Brain microvascular endothelial cell (primary cell): ENCODE data around the gene DIS3L2.
A peak's percentile ranks its signal among the peaks of the same experiment; 100 is the strongest.

ENCODE experiments used
- DNase-seq: peaks from one replicate; pipeline ENCODE4 v3.0.0-alpha.2; 2020
- H3K27ac ChIP-seq: fragments of 250-450 bp; sonication (Bioruptor Pico); 2 replicates; pipeline ENCODE4 v1.5.1; 2020; ENCODE audit warnings: mild to moderate bottlenecking, moderate library complexity
- H3K27me3 ChIP-seq: fragments of 250-450 bp; sonication (Bioruptor Pico); replicated peaks from 2 replicates; pipeline ENCODE4 v1.5.1; 2020; ENCODE audit warnings: mild to moderate bottlenecking
- H3K36me3 ChIP-seq: fragments of 250-450 bp; sonication (Bioruptor Pico); replicated peaks from 2 replicates; pipeline ENCODE4 v1.5.1; 2020; ENCODE audit warnings: mild to moderate bottlenecking
- H3K4me3 ChIP-seq: 2 replicates; pipeline ENCODE4 v1.5.1; 2011; ENCODE audit warnings: low read depth, mild to moderate bottlenecking, control low read depth, low read length, moderate library complexity
- CTCF ChIP-seq: IDR thresholded peaks from 2 replicates; pipeline ENCODE4 v1.5.1; 2011; ENCODE audit warnings: low read depth, mild to moderate bottlenecking, moderate library complexity, low read length, control low read depth, inconsistent platforms; ENCODE audit errors: missing control alignments
- in situ Hi-C: cut with HindIII; loops from 2 replicates; pipeline ENCODE4 v1.10.0; 2017; ENCODE audit warnings: low sequenced_read_pairs, low pct_ligation_motif_present

The DIS3L2 gene

DNA sequence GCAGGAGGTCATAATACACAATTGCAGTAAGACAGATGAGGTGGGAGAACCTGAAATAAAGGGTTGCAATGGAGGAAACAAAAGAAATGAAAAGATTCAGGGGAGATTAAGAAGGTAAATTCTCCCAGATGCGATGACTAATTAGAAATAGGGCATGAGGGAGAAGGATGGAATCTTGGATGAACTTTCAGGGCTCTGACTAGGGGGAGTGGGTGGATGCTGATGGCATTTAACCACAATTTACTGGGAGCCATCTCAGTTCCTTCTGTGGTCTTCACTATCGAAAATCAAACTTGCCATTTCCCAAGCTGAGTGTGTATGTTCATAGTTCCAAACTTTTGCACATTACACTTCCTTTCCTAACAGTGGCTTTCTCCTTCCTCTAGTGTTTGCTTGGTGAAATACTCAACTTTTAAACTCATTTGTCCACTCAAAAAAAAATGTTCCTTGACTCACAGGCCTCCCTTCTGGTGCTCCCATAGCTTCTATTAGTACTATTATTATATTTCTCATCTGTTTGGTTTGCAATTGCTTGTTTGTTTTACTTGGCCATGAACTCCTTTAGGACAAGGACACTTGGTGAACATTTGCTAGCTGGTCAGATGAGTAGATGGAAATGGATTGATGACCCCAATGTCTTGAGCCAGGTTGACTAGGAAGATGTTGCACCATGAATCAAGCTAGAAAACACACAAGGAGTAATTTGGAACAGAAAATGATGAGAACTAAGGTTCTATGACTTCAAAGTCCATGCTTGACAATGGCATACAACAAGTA lies 178.5 kb downstream of the DIS3L2 start:
- Histone ChIP-seq H3K27me3 (no peaks in the 10 kb centered on the region), H3K27ac (no peak overlapping the region), H3K36me3 (no peaks in the 10 kb centered on the region), H3K4me3 (no peak overlapping the region)
- in situ Hi-C loops = no loop called here
- no peak for DNase-seq
- no peak for TF ChIP-seq CTCF

GRCh38 chr2:232141591-232141990 lies 180.1 kb downstream of the DIS3L2 start:
- Histone ChIP-seq H3K36me3 (no peaks in the 10 kb centered on the region), H3K27me3 (no peaks in the 10 kb centered on the region), H3K27ac (no peak overlapping the region), H3K4me3 (no peak overlapping the region)
- in situ Hi-C loops = no loop called here
- no peak for TF ChIP-seq CTCF
- DNase-seq = no peak

DNA sequence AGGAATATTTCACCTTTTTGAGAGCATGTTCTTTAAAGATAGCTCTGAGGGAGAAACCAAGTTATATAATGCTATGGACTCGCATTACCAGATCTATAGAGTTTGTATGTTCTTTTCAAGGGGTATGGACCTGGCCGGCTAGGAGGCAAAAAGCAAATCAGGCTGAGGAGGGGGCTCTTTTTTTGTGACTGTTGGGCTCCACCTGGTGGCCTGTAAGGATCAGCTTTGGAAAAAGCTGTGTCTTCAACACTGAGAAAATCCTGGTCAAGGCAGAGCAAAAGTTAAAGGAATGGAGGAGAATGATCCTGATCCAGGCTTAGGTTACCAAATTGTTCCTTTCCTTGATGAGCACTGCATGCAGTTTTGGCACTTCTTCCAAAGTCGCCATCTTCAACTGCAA lies 180.5 kb downstream of the DIS3L2 start:
- no peaks in the 10 kb centered on the region for H3K36me3 ChIP-seq
- H3K4me3 ChIP-seq = no peak overlapping the region
- peak; percentile 84 for TF ChIP-seq CTCF
- in situ Hi-C loops = no loop called here
- no peaks in the 10 kb centered on the region for H3K27me3 ChIP-seq
- H3K27ac ChIP-seq = no peak overlapping the region
- DNase-seq = peak; percentile 27

DNA sequence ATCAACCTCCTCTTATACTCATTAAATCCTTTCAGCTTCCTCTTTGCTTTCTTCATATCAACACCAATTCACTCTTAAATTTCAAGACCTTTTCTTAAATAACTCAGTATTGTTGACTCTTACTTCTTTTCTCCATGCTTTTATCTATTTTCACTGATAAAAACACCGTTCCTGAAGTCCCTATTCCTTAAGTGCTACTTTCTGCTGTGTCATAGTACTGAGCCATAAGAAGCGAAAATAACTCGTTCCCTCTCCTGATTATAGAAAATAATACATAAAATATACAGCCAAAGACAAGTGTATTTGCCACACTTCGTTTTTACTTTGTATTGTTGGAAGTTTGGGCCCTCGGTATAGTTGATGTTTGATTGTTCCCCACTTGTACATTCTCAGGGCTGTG lies 181.0 kb downstream of the DIS3L2 start:
- in situ Hi-C loops = no loop called here
- TF ChIP-seq CTCF = no peak
- DNase-seq = no peak

DNA sequence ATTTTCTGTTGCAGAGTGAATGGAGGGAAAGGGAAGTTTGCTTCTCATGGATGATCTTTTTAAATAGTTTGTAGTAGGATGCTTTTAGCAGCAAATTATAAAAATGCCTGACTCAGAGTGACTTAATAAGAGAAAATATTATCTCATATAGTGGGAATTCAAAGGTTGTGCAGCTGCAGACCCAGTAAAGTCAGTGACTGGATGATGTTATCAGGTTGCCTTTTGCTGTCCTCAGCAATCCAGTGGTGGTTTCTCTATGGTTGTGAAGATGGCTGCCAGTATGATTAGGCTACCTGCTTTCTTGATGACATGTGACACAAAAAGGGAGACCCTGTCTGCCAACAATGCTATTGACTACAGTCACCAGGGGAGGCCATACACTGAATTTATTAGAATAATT lies 184.8 kb downstream of the DIS3L2 start:
- no peak for TF ChIP-seq CTCF
- Histone ChIP-seq H3K27me3 (no peaks in the 10 kb centered on the region), H3K4me3 (no peak overlapping the region), H3K36me3 (no peaks in the 10 kb centered on the region), H3K27ac (no peak overlapping the region)
- in situ Hi-C loops = no loop called here
- DNase-seq = peak; percentile 66

More for the DNA sequence above, 181.0 kb downstream of the DIS3L2 start:
- Histone ChIP-seq H3K27me3 (no peaks in the 10 kb centered on the region), H3K4me3 (no peak overlapping the region), H3K27ac (no peak overlapping the region), H3K36me3 (no peaks in the 10 kb centered on the region)

DNA sequence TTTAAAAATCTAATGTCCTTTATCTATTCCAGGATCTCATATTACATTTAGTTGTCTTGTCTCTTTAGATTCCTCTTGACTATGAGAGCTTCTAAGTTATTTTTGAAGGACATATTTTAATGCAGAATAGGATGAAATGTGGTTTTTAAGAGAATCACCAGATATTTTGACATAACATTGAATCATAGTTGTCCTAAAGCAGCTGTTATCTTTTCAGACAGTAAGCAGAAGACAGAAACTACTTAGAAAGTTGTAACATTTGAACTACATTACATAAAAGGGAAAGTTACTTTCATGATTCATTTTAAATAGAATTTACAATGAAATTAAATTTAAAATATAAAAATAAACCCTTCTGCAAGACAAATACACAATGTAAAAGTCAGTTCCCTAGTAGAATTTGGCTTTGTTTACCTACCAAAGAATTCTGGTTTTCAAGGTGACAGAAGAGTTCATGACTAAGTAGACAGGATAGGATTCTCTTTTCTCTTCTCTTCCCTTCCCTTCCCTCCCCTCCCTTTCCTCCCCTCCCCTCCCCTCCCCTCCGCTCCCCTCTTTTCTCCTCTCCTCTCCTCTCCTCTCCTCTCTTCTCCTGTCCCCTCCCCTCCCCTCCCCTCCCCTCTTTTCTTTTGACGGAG lies 186.0 kb downstream of the DIS3L2 start:
- Histone ChIP-seq H3K27me3 (no peaks in the 10 kb centered on the region), H3K4me3 (no peak overlapping the region), H3K36me3 (no peaks in the 10 kb centered on the region), H3K27ac (no peak overlapping the region)
- in situ Hi-C loops = no loop called here
- no peak for TF ChIP-seq CTCF
- DNase-seq = no peak
